ENCODE measurements around the gene SLC3A2. TPM values are rescaled to one million over a fixed set of nuclear protein-coding genes. Genes with fewer than 3 reads are reported as not detected.
A peak's percentile ranks its signal among the peaks of the same experiment; 100 is the strongest.

Gene SLC3A2
- polyA plus RNA-seq, 1 donor, result 182 TPM

DNA sequence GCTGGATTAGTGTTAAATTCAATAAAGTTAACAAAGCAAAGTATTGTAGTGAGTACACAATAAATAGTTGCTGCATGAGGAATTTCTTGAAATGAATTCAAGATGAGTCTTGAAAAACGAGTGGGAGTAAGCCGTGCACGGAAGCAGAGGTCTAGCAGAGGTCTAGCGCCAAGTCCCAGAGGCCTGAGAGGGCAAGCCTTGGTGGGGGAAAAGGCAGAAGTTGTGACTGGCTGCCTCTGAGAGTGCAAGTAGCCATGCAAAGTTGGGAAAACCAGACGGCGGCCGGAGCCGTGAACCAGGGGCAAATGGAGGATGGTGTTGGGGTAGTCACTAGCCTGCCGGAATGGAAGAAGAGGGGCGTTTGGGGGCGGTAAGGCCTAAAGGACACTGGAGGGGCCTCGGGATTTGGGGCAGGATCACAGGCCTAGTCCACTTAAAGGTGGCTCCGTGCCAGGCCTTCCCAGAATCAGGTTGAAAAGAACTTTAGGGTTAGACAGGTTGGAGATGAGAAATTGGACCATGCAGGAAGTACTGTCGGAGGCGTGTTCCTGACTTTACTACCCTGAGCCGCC lies 379 bp upstream of the SLC3A2 start:
- Histone ChIP-seq H3K36me3 (ENCODE audit: control insufficient read depth, insufficient read depth, low read length) (peaks cover 30% of the 10 kb centered on the region), H3K27ac (ENCODE audit: low read length) (peak overlapping the region; percentile 100), H3K4me1 (ENCODE audit: control insufficient read depth, insufficient read depth, low read length) (peaks cover 36% of the 10 kb centered on the region), H3K4me3 (ENCODE audit: low read length) (peak overlapping the region; percentile 98), H3K9me3 (ENCODE audit: control insufficient read depth, low read depth, low read length) (no peaks in the 10 kb centered on the region), H3K27me3 (ENCODE audit: control insufficient read depth, insufficient read depth, low read length) (no peaks in the 10 kb centered on the region)
- no peak for DNase-seq
- WGBS (ENCODE audit: insufficient coverage, low lambda C conversion rate), result no CpG with 5 or more reads among the region's 16 CpGs

DNA sequence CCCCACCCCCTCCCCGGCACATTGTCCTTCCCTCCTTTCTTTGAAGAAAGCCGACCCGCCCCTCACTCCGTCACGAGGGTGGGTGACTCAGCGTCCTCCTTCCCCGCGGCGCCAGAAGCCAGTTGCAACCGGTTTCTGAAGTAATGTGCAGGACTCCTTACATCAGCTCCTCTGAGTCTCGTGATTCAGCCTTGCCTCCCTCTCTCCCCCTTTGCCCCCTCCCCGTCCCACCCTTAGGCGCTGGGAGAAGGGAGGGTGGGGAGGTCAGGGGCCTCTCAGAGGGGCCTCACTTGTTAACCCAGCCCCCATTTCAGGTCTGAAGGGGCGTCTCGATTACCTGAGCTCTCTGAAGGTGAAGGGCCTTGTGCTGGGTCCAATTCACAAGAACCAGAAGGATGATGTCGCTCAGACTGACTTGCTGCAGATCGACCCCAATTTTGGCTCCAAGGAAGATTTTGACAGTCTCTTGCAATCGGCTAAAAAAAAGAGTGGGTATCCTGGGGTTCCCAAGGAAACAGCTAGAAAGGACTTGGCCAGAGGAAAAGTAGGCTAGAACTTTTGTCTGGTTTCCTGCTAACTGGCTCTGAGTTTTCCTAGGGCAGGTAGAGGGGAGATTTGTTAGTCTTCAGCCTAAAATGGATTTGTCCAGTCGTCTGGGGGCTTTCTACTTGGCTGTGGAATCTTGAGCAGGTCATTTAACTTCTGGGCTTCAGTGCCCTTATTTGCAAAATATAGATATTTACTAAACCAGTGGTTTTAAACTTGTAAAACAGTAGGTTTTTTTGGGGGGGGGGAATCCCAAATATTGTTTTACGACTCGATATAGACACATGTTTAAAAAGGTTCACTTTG lies 1.1 kb downstream of the SLC3A2 start:
- 10% methylated on average over 2 of the region's 21 CpGs for WGBS (ENCODE audit: insufficient coverage, low lambda C conversion rate)
- Histone ChIP-seq H3K4me1 (ENCODE audit: control insufficient read depth, insufficient read depth, low read length) (peaks cover 45% of the 10 kb centered on the region), H3K36me3 (ENCODE audit: control insufficient read depth, insufficient read depth, low read length) (peaks cover 45% of the 10 kb centered on the region), H3K4me3 (ENCODE audit: low read length) (peak overlapping the region; percentile 98), H3K27me3 (ENCODE audit: control insufficient read depth, insufficient read depth, low read length) (no peaks in the 10 kb centered on the region), H3K9me3 (ENCODE audit: control insufficient read depth, low read depth, low read length) (no peaks in the 10 kb centered on the region), H3K27ac (ENCODE audit: low read length) (peak overlapping the region; percentile 100)
- peak; percentile 95 to 98 for DNase-seq

DNA sequence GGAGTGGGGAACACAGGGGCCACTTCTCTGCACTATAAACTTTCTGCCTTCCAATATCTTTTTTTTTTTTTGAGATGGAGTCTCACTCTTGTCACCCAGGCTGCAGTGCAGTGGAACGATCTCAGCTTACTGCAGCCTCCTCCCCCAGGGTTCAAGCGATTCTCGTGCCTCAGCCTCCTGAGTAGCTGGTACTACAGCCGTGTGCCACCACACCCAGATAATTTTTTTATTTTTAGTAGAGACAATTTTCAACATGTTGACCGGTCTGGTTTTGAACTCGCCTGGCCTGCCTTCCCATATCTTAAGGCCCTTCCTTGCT lies 1.7 kb downstream of the SLC3A2 start:
- Histone ChIP-seq H3K36me3 (ENCODE audit: control insufficient read depth, insufficient read depth, low read length) (peaks cover 51% of the 10 kb centered on the region), H3K27ac (ENCODE audit: low read length) (peak overlapping the region; percentile 100), H3K4me1 (ENCODE audit: control insufficient read depth, insufficient read depth, low read length) (peaks cover 50% of the 10 kb centered on the region), H3K4me3 (ENCODE audit: low read length) (peak overlapping the region; percentile 98), H3K27me3 (ENCODE audit: control insufficient read depth, insufficient read depth, low read length) (no peaks in the 10 kb centered on the region), H3K9me3 (ENCODE audit: control insufficient read depth, low read depth, low read length) (no peaks in the 10 kb centered on the region)
- whole genome bisulfite sequencing (ENCODE audit: insufficient coverage, low lambda C conversion rate), result no CpG with 5 or more reads among the region's 6 CpGs
- DNase-seq, result no peak

- DNase-seq, result peak; percentile 32 to 69
- H3K4me1 ChIP-seq (ENCODE audit: control insufficient read depth, insufficient read depth, low read length), result peaks cover 55% of the 10 kb centered on the region
Measured at GRCh38 chr11:62882788-62883501, 2.2 kb downstream of the SLC3A2 start.

DNA sequence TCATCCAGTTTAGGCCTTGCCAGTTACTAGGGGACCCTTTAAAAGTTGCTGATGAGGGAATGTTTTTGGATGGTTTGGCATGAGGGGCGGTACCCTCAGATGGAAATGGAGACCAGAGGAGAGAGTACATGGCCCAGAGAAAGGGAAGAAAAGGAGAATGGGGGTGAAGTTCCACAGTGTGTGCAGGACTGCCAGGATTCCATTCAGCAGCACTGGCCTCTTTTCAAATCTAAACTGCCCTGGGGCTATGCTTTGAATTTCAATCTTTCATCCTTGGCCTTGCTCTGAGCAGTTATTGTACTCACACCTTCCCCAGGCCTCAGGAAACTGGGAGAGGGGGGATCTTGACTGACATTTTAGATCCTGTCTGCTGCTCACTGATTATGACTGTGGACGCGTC lies 3.0 kb downstream of the SLC3A2 start:
- Histone ChIP-seq H3K9me3 (ENCODE audit: control insufficient read depth, low read depth, low read length) (no peaks in the 10 kb centered on the region), H3K36me3 (ENCODE audit: control insufficient read depth, insufficient read depth, low read length) (peaks cover 63% of the 10 kb centered on the region), H3K4me1 (ENCODE audit: control insufficient read depth, insufficient read depth, low read length) (peaks cover 62% of the 10 kb centered on the region), H3K4me3 (ENCODE audit: low read length) (peak overlapping the region; percentile 98), H3K27ac (ENCODE audit: low read length) (peak overlapping the region; percentile 100), H3K27me3 (ENCODE audit: control insufficient read depth, insufficient read depth, low read length) (no peaks in the 10 kb centered on the region)
- no peak for DNase-seq
- 71% methylated on average over 1 of the region's 3 CpGs for WGBS (ENCODE audit: insufficient coverage, low lambda C conversion rate)

More at GRCh38 chr11:62882788-62883501, 2.2 kb downstream of the SLC3A2 start:
- H3K27me3 ChIP-seq (ENCODE audit: control insufficient read depth, insufficient read depth, low read length), result no peaks in the 10 kb centered on the region
- WGBS (ENCODE audit: insufficient coverage, low lambda C conversion rate), result no CpG with 5 or more reads among the region's 5 CpGs
- H3K9me3 ChIP-seq (ENCODE audit: control insufficient read depth, low read depth, low read length), result no peaks in the 10 kb centered on the region
- peak overlapping the region; percentile 98 for H3K4me3 ChIP-seq (ENCODE audit: low read length)
- peak overlapping the region; percentile 100 for H3K27ac ChIP-seq (ENCODE audit: low read length)
- H3K36me3 ChIP-seq (ENCODE audit: control insufficient read depth, insufficient read depth, low read length), result peaks cover 56% of the 10 kb centered on the region

GRCh38 chr11:62885137-62885750 lies 4.5 kb downstream of the SLC3A2 start:
- Histone ChIP-seq H3K9me3 (ENCODE audit: control insufficient read depth, low read depth, low read length) (no peaks in the 10 kb centered on the region), H3K27me3 (ENCODE audit: control insufficient read depth, insufficient read depth, low read length) (no peaks in the 10 kb centered on the region), H3K27ac (ENCODE audit: low read length) (peak overlapping the region; percentile 9), H3K36me3 (ENCODE audit: control insufficient read depth, insufficient read depth, low read length) (peaks cover 71% of the 10 kb centered on the region), H3K4me1 (ENCODE audit: control insufficient read depth, insufficient read depth, low read length) (peaks cover 63% of the 10 kb centered on the region), H3K4me3 (ENCODE audit: low read length) (peak overlapping the region; percentile 3)
- 100% methylated on average over 1 of the region's 11 CpGs for WGBS (ENCODE audit: insufficient coverage, low lambda C conversion rate)
- no peak for DNase-seq

- peak overlapping the region; percentile 80 for H3K27ac ChIP-seq (ENCODE audit: low read length)
- H3K4me1 ChIP-seq (ENCODE audit: control insufficient read depth, insufficient read depth, low read length), result peaks cover 72% of the 10 kb centered on the region
- no CpG with 5 or more reads among the region's 14 CpGs for WGBS (ENCODE audit: insufficient coverage, low lambda C conversion rate)
- no peaks in the 10 kb centered on the region for H3K9me3 ChIP-seq (ENCODE audit: control insufficient read depth, low read depth, low read length)
- H3K36me3 ChIP-seq (ENCODE audit: control insufficient read depth, insufficient read depth, low read length), result peaks cover 60% of the 10 kb centered on the region
- H3K27me3 ChIP-seq (ENCODE audit: control insufficient read depth, insufficient read depth, low read length), result no peaks in the 10 kb centered on the region
- no peak for DNase-seq
- H3K4me3 ChIP-seq (ENCODE audit: low read length), result no peak overlapping the region
Measured at GRCh38 chr11:62888406-62888805, 7.7 kb downstream of the SLC3A2 start.

DNA sequence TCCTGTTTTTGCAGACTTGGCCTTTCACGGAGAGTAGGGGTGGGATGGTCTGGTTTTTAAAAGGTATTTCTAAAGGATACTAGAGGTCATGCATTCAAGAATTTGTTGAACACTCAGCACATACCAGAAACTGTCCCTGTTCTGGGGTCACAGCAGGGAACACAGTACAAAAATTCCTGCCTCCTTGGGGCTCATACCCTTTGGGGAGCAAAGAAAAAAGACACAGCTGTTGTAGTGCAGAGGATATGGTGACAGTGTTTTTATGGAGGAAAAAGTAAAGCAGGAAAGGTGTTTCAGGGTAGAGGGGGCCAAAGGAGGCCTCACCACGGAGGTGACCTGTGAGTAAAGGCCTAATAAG lies 8.4 kb downstream of the SLC3A2 start:
- no peak for DNase-seq
- Histone ChIP-seq H3K9me3 (ENCODE audit: control insufficient read depth, low read depth, low read length) (no peaks in the 10 kb centered on the region), H3K4me3 (ENCODE audit: low read length) (no peak overlapping the region), H3K27me3 (ENCODE audit: control insufficient read depth, insufficient read depth, low read length) (no peaks in the 10 kb centered on the region), H3K36me3 (ENCODE audit: control insufficient read depth, insufficient read depth, low read length) (peaks cover 53% of the 10 kb centered on the region), H3K4me1 (ENCODE audit: control insufficient read depth, insufficient read depth, low read length) (peaks cover 65% of the 10 kb centered on the region), H3K27ac (ENCODE audit: low read length) (peak overlapping the region; percentile 80)
- WGBS (ENCODE audit: insufficient coverage, low lambda C conversion rate), result no CpG with 5 or more reads among the region's 2 CpGs

DNA sequence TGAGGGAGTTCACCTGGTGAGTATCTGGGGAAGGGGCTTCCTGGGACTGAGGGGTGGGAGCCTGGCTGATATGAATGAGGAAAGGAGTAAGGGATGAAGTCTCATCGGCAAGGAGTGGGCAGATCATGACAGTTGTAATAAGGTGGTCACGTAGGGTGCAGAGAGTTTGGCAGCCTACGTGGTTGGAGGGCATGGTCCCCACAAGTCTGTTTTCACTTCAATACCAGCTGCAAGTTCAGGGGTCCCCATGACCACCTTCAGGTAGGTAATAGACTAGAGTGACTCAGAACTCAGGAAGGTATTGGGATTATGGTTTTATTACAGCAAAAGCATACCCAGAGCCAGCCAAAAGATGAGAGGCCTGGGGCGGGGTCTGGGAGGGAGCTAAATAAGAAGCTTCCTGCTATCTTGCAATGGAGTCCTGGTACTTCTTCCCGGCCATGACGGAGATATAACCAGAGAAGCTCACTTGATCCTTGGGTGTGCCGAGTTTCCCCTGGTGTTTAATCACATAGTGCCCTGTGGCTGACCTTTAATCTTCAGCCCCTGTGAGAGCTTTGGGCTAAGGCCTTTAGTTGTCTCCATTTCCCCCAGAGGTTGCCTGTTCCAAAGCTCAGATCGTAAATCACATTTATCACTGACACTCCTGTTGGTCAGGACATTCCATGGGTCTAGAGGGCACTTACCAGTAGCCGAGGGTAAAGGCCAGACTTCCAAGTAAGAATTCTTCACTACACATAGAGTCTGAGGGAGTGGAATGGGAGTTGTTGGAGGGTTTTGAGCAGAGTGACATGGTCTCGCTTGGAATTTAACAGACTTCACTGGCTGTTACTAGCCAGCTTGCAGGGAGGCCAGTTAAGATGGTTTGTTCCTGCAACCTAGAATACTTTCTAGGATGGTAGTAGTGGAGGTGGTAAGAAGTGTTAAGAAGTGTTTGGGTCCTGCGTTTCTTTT lies 9.1 kb downstream of the SLC3A2 start:
- Histone ChIP-seq H3K36me3 (ENCODE audit: control insufficient read depth, insufficient read depth, low read length) (peaks cover 47% of the 10 kb centered on the region), H3K4me3 (ENCODE audit: low read length) (no peak overlapping the region), H3K27ac (ENCODE audit: low read length) (peak overlapping the region; percentile 80), H3K27me3 (ENCODE audit: control insufficient read depth, insufficient read depth, low read length) (no peaks in the 10 kb centered on the region), H3K9me3 (ENCODE audit: control insufficient read depth, low read depth, low read length) (no peaks in the 10 kb centered on the region), H3K4me1 (ENCODE audit: control insufficient read depth, insufficient read depth, low read length) (peaks cover 59% of the 10 kb centered on the region)
- WGBS (ENCODE audit: insufficient coverage, low lambda C conversion rate), result no CpG with 5 or more reads among the region's 11 CpGs
- peak; percentile 94 to 98 for DNase-seq

Data from large intestine (tissue), 3 donors.